ENCODE results near the gene AMH.
A peak's percentile ranks its signal among the peaks of the same experiment; 100 is the strongest.
"Not testable (repeated sequence)": the region's sequence is repeated elsewhere in the genome, so short reads cannot be mapped to it uniquely, and the experiment has no call there.

Gene AMH

DNA sequence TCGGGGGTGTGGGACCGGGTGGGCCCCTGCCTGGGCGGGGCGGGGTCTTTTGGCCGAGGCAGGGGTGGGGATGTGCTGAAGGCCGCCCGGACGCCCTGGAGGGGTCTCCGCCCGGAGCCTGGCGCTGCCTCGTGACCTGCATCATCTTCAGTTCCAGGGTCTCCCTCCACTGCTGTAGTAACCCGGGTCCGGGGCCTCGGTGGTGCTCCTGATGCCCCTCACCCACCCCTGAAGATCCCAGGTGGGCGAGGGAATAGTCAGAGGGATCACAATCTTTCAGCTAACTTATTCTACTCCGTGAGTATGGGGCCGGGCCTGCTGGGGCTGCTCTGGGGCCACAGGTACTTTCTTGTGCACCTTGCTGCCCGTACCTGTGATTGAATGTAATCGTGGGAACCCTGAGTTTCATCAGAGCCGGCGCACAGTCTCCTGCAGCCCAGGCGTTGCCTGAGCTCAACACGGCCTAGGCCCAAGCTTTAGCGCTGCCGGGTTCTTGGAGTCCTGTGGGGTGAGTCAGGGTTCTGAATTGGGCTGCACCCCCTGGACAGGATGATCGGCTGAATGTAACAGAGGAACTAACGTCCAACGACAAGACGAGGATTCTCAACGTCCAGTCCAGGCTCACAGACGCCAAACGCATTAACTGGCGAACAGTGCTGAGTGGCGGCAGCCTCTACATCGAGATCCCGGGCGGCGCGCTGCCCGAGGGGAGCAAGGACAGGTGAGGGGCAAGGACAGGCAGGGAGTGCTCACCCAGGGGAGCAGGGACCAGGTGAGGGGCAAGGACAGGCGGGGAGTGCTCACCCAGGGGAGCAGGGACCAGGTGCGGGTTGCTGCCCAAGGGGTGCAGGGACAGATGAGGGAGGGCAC, 22.3 kb downstream of the AMH start:
- no peak for DNase-seq

DNA sequence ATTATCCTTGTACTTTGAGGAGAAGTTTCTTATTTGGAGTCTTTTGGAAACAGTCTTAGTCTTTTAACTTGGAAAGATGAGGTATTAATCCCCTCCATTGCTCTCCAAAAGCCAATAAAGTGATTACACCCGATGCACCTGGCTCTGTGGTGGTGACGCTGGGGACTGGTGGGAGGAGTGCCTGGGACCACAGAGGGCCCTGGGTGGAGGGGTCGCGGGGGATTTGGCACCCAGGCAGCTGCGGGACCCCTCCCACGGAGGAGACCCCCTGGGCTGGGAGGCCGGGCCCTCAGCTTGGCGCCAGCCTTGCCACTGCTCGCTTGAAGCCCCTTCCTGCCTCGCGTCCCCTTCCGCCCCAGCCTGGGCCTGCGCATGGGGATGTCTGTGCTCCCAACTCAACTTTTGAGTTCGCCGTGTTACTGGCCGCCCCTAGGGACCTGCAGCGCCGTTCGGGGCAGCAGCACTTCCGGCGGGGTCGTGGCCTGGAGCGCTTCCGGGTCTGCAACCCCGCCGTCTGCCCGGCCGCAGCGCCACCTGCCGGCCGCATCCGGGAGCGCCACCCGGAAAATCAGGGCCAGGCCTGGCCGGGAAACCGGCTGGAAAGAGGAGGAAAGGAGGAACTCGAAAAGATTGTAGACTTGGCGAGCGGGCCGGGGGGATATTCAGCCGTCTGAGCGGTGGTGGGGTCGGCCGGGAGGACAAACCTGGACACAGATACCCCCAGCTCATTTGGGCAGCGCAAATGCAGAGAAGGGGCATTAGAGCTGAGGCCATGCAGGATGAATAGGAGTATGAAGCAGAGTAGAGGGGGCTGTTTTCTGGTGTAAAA, 24.4 kb downstream of the AMH start:
- peak; percentile 89 for DNase-seq

DNA sequence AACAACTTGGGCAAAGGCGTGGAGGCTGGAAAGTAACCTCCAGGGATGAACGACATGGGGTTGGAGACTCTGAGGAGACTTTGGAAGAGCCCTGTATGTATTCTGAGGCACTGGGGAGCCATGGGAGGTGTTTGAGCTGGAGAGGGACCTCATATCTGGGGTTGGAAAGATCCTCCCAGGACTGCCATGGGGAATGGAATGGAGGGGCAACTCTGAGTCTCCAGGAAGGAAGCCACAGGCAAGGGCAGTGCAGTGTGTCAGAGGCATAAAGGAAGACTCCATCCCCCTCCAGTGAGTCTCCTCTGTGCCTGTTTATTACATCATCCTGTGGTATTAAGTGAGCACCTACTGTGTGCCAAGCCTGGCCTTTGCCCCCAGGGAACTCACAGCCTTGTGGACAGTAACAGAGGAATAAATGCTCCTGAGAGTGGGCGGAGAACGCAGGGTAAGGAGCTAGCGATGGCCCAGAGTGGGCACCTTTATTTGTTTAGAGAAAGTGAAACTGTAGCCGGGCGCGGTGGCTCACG, 25.1 kb downstream of the AMH start:
- no peak for DNase-seq

DNA sequence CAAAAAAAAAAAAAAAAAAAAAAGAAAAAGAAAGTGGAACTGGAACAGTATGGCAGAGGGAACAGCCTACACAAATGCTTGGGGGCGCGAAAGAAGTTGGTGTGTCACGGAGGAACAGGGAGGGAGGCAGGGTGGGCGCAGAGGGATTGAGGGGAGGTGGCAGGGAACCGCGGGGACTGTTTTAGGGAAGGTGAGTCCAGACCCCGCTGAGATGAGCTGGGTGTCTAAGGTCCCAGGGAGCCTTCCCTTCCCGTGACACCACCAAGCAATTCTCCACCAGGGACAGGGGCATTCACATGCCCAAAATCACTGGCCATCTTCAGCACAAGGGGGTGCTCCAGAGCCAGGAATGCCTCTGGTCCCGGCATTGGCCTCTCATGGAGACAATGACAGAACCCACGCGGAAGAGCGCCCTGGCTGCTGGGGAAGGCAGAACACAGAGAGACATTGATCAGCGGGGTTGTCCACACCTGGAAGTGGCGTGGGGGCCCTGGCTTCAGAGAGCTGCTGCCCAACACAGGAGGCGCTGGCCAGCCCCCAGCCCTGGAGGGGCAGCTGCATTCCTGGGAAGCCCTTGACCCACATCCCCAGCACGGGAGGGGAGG, 25.9 kb downstream of the AMH start:
- peak; percentile 81 for DNase-seq

DNA sequence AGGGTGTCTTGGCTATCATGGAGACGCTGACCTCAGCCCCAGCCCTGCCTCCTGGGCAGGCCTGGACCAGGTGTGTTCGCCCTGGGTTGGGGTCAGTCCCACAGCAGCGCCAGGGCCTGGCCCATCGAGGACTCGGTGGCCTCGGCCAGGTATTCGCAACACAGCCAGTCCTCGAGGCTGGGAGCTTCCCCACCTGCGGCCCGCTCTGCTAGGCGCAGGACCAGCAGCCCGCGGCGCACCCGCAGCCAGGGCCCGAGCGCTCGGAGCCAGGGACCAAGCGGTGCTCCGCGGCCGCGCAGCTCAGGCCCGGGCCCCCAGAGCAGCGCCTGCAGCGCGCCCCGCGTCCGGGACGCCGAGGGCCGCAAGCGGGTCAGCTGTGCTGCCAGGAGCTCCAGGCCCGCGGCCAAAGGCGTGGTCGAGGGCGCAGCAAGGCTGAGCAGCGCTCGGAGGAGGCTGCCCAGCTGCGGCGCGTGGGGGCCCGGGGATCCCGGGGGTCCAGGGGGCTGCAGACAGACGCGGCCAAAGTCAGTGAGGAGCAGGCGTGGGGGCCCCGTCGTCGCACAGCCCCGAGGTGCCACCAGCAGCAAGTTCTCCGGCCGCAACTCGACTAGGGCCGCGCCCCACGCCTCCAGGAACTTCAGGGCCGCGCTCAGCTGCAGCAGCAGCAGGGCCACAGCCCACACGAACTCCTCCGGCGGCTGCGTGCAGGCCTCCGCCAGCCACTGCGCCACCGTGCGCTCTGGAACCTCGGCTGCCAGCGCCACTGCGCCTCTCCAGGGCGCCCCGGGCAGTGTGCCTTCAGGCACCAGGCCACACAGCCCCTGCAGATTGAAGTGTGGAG, 26.7 kb downstream of the AMH start:
- DNase-seq: no peak

DNA sequence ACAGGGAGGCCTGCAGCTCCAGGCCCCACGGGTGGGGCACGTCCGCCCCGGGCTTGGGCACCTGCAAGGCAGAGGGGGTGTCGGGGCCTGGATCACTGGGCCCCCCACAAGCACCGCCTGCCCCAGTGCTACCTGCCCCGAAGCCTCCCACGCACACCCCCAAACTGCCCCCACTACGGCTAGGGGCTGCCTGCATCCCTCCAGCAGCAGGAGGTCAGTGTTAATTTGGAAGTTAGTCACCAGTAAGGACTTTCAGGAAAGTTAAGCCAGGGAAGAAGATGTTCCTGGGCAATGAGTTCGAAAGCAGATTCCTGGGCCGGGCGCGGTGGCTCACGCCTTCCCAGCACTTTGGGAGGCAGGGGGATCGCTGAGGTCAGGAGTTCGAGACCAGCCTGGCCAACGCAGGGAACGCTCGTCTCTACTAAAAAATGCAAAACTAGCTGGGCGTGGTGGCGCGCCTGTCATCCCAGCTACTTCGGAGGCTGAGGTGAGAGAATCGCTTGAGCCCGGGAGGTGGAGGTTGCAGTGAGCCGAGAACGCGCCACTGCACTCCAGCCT, 27.4 kb downstream of the AMH start:
- no peak for DNase-seq

DNA sequence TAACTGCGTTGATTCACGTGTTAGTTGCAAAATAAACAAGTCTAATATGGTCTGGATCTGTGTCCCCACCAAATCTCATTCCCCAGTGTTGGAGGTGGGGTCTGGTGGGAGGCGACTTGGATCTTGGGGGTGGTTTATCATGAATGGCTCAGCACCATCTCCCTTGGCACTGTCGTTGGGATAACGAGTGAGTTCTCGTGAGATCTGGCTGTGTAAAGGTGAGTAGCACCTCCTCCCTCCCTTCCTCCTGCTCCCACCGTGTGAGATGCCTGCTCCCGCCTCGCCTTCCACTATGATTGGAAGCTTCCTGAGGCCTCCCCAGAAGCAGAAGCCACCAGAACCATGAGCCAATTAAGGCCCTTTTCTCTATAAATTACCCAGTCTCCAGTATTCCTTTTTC, 28.0 kb downstream of the AMH start:
- no peak for DNase-seq

DNA sequence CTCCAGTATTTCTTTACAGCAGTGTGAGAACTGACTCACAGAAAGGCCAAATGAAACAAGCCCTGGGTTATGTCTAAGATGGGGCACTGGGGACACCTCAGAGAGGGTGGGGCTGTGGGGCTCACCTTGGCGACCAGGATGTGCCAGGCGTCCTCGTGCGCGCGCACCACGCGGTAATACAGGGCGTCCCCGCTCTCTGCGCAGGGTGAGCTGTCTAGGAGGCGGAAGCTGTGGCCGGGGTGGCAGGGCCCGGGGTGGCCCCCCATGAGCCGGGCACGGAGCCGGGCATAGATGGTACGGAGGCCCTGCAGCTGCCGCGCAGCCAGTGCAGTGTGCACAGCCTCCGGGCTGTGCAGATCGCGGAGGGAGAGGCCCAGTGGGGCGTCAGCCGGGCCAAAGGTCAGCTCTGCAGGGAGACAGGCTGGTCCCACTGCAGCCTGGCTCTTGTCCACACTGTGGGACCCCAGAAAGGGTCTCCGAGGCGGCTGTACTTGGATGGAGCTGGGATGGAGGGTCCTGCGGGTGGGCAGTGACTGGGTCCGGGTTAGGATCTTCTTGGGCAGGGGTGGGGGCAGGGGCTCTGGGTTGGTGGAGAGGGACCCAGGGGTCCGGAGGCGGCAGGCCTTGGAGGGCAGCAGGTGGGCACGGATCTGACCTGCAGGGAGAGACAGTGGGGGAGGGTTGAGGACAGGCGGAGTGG, 29.5 kb downstream of the AMH start:
- no peak for DNase-seq

DNA sequence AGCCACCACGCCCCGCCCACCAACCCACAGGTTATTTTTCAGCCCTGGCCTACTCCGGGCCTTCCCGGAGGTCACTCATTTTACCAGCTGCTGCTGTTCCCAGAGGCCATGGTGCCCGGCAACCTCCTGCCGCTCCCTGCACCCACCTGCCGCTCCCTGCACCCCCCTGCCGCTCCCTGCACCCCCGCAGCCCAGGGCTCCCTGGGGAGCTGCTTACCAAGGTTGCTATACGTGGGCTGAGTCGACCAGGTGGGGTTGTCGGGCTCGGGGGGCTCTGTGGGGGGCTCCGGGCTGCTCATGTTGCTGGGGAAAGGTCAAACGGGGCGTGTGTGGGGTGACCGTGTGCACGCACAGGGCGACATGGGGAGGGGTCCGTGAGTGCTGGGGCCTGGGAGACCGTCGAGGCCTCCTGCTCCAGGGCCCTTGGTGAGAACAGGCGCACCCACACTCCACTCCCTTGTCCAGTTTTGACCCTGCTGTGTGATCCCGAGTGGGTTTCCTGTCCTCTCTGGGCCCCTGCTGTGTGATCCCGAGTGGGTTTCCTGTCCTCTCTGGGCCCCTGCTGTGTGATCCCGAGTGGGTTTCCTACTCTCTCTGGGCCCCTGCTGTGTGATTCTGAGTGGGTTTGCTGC, 31.6 kb downstream of the AMH start:
- DNase-seq: no peak

DNA sequence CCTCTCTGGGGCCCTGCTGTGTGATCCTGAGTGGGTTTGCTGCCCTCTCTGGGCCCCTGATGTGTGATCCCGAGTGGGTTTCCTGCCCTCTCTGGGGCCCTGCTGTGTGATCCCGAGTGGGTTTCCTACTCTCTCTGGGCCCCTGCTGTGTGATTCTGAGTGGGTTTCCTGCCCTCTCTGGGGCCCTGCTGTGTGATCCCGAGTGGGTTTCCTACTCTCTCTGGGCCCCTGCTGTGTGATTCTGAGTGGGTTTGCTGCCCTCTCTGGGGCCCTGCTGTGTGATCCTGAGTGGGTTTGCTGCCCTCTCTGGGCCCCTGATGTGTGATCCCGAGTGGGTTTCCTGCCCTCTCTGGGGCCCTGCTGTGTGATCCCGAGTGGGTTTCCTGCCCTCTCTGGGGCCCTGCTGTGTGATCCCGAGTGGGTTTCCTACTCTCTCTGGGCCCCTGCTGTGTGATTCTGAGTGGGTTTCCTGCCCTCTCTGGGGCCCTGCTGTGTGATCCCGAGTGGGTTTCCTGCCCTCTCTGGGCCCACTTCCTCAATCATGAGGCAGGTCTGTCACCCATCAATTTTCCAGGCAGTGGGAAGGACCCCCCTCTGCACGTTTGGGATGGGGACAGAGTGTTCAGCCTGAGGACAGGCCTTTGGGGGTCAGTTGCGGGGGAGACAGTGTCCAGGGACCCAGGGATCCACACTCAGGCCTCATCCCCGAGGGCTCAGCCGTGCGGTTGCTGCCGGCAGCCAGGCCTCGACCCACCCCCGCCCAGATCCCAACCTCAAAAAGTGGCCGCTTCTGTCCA, 32.3 kb downstream of the AMH start:
- DNase-seq: not testable (repeated sequence)

DNA sequence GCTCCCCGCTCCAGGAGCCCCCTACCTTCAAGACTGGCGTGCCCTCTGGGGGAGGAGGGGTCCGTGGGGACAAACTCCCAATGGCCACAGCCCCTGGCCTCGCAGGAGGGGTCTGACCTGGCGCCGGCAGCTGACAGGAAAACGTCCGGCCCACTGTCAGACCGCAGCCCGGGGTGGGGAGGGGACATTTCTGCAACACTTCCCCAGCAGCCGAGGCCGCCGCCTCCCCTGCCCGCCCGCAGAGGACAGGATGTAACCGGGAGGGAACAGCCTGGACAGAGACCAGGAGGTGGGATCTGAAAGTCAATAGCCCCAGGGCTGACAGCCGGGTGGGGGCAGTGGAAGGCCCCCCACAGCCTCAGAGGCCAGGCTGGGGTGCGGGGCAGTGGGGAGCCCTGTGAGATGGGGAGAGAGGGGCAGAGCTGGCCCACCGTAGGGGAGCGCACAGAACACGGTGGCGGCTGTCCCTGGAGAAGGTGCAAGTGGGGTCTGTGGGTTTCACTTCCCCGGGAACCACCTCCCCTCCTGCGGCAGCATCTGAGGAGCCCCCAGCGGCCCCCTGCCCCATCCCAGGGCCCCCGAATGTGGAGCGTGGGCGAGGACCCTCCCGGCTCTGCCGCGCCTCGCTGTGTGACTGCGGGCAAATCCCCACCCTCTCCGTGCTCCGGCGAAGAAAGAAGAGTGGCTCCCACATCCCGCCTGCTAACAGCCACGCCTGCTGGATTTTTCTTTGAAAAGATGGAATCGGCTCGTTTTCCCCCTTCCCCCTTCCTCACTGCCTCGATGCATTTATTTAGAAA, 33.1 kb downstream of the AMH start, which contains the start of gene PEAK3:
TSS of gene PEAK3 (minus strand) at position 114 of the 800 bp plus-strand sequence. CDS start 1,244 bp downstream, outside the sequence.
- no peak for DNase-seq

DNA sequence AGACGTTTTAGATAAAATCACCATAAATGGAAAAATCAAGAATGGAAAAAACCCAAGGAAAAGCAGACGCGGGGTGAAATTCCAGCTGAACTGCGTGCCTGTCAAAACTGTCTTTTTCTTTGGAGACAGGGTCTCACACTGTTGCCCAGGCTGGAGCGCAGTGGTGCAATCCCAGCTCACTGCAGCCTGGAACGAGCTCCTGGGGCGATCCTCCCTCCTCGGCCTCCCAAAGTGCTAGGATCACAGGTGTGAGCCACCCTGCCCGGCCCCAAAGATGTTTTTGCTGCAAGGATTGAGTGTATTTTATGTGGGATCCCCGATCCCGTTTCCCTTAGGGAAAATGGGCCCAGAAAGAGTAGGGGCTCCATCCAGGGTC, 33.7 kb downstream of the AMH start:
- DNase-seq: no peak

DNA sequence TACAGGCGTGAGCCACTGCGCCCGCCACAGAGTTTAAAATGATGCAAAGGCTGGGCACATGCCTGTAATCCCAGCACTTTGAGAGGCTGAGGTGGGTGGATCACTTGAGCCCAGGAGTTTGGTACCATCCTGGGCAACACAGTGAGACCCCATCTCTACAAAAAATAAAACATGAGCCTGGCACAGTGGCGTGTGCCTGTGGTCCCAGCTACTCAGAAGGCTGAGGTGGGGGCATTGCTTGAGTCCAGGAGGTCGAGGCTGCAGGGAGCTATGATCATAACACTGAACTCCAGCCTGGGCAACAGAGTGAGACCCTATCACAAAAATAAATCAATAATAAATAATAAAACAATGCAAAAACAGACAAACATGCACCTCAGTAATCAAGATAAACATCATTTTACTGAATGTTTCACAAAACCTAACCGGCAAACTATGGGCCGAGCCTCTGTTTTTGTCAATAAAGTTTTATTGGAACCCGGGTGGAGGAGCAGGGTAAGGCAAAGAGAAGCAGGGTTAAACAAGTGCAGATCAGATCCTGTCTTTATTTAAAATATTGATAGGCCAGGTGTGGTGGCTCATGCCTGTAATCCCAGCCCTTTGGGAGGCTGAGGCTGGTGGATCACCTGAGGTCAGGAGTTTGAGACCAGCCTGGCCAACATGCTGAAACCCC, 34.8 kb downstream of the AMH start:
- no peak for DNase-seq

DNA sequence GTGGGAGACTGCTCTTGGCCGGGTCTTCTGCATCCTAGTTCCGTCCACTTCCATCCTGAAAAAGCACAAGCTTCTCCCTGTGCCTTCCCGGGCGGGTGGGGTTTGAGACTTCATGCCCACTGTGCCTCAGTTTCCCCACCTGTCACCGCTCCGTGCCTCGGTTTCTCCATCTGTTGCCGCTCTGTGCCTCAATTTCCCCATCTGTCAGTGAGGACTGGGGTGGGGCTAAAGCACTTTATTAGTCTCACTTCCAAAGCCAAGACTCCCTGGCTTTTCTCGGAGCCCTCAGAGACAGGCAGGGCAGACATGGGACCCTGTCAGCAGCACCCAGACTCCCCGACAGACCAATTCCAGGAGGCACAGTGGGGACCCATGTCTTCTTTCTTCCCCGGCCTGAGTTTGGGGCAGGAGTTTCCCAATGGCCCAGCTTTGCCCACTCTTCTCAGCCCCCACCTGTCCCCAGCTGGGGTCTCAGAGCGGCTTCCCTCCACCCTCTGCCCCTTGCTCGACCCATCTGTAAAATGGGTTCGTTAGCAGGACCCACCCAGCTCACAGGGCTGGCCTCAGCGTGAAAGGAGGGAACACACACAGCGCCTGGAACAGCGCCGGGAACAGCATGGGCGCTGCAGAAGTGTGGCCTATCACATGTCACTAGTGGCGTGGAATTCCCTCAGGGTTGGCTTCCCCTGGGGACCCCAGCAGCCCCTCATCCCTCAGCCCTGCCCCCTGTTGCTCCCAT, 37.4 kb downstream of the AMH start:
- DNase-seq: no peak

DNA sequence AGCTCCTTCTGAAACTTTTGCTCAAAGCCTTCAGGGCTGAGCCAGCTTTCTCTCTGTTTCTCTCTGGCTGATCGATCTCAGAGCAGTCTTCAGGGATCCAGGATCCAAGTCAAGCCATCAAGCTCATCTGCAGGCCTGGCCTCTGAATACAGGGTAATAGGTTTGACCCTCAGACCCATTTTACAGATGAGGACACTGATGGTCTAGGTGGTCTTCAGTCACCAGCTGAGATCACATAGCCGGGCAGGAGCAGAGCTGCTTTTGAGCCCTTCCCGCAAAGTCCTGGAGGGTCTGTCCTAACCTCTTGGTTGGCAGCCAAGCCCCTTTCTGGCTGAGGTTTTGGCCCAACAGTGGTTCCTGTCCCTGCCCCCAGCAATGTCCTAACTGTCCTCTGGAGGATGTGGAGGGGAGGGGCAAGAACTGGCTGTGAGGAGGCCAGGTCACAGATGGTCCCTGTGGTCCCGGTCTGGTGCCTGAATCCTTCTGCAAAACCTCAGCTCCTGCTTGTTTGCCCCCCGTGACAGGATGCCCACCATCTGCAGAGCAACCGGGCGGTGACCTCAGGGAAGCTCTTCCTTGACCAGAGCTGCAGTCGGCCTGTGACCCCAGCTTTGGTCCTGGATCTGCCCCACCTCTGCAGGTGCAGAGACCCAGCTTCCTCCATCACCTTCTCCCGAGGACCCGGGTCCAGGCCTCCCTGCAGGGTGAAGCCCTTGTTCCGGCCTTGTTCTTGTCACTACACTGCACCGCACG, 38.6 kb downstream of the AMH start:
- no peak for DNase-seq

DNA sequence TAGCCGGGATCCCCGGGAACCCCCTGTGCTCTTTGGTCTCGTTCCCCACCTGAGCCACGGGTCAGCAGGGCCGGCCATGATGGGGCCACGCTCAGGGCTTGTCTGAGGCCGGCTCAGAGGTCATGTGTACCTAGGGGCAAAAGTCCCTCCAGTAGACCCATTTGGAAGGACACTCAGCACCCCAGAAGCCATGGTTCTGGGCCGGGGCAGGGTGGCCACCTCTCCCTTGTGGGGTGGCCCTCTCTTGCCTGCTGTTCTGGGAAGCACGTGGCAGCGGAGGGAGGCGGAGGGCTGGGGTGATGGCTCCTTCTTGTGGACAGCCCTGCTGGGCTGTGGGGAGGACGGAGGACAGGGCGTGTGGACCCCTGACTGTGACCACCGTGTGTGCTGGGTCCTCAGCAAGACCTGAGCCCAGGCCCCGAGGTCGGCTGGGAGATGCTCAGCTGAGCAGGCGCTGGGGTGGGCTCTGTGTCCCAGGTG, 39.3 kb downstream of the AMH start:
- DNase-seq: no peak

All from NCI-H82 (cell line).